ENCODE measurements around the gene DISP2. TPM values are rescaled to one million over a fixed set of nuclear protein-coding genes. Genes with fewer than 3 reads are reported as not detected.

DISP2 gene
- total RNA-seq, 1 donor from 2014 or later = 0.76 TPM

GRCh38 chr15:40357246-40357645 lies 773 bp upstream of the DISP2 start:
- Mint-ChIP-seq H3K27ac (no peak overlapping the region), H3K9me3 (no peaks in the 10 kb centered on the region), H3K27me3 (ENCODE audit: low read depth) (peaks cover 58% of the 10 kb centered on the region), H3K4me1 (peaks cover 12% of the 10 kb centered on the region), H3K4me3 (peak overlapping the region; percentile 69), H3K36me3 (no peaks in the 10 kb centered on the region)
- TF ChIP-seq CTCF (IDR thresholded peaks at IDR 0.05; ENCODE audit: unreplicated experiment) = no peak
- no peak for DNase-seq (ENCODE audit: low spot score in 2 of 2, unreplicated experiment in 2 of 2)

DNA sequence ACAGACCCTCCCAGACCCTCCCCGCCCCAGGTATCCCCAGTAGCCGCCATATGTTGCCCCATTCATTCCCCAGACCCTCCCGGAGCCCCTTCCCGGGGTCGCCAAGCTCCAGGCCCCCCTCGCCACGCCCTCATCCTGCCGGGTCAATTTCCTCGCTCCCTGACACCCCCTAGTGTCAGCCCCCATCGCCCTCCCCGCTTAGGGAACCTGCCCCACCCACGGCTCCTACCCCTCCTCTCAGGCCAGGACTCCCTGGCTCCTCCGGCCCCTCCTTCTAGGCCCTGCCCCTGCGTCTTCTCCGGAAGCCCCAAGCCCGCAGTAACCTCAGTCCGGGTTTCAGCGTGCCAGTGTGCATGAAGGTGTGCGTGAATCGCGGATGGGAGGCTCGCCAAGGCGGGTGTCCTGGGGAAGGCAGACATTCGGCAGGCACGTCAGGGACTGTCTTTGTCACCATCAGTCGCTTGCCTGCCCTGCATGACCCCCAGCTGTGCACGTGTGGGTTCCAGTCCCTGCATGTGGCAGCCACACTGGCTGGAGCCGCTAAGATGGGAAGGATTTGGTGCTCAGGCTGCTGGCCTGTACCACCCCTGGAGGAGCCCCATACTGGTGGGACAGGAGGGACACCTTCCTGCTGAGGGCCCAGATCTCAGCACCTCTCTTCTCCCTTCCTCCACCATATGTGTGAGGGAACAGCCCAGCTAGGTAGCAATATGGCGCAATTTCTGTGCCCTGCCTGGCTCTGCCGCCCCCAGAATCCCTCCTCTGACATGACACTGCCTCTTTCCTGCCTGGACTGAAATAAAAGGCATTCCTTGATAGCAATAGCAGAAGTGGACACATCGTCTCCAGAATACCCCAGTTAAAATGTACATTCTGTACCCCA lies 693 bp downstream of the DISP2 start:
- peaks cover 64% of the 10 kb centered on the region for H3K27me3 Mint-ChIP-seq (ENCODE audit: low read depth)
- no peak overlapping the region for H3K27ac Mint-ChIP-seq
- TF ChIP-seq CTCF (IDR thresholded peaks at IDR 0.05; ENCODE audit: unreplicated experiment) = no peak
- no peak for DNase-seq (ENCODE audit: low spot score in 2 of 2, unreplicated experiment in 2 of 2)
- peaks cover 12% of the 10 kb centered on the region for H3K4me1 Mint-ChIP-seq
- no peaks in the 10 kb centered on the region for H3K36me3 Mint-ChIP-seq
- H3K9me3 Mint-ChIP-seq = no peaks in the 10 kb centered on the region
- H3K4me3 Mint-ChIP-seq = peak overlapping the region; percentile 66

DNA sequence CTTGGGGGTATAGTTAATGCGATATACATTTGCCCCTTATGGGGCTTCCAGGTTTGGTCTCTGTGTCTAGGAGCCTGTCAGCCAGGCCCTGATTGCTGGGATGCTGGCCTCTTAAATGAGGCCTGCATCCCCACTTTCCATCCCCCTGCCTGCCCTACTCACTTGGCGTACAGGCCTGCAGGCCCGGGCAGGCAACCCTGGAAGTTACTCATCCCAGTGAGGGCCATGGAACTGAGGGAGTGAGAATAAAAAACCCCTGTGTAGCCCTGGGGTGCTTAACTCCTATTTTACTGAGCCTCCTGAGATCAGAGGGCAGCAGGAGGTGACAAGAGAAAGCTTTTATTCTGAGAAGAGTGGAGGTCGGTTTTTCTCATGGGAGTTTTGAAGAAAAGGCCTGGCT lies 2.0 kb downstream of the DISP2 start:
- no peak for DNase-seq (ENCODE audit: low spot score in 2 of 2, unreplicated experiment in 2 of 2)
- Mint-ChIP-seq H3K27ac (no peak overlapping the region), H3K27me3 (ENCODE audit: low read depth) (peaks cover 72% of the 10 kb centered on the region), H3K4me1 (peaks cover 3% of the 10 kb centered on the region), H3K9me3 (no peaks in the 10 kb centered on the region), H3K36me3 (no peaks in the 10 kb centered on the region), H3K4me3 (no peak overlapping the region)
- no peak for TF ChIP-seq CTCF (IDR thresholded peaks at IDR 0.05; ENCODE audit: unreplicated experiment)

DNA sequence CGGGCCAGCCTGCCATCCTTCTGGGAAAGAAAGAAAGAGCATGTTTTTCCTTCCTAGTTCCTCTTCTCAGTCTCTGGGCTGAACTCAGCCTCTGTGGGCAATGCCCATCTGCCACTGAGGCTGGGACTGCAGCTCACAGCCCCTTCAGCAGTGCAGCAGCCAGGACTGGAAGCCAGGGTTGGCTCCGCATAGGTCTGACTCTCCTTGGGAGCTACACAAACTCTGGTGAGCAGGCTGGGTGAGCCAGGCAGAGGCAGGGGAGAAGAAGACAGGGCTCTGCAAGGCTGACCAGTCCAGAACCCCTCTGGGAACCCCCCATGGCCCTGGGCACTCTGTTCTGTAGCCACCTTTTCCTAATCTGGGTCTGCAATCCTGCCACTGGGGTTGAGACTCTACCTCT lies 3.6 kb downstream of the DISP2 start:
- peaks cover 76% of the 10 kb centered on the region for H3K27me3 Mint-ChIP-seq (ENCODE audit: low read depth)
- no peaks in the 10 kb centered on the region for H3K36me3 Mint-ChIP-seq
- H3K4me1 Mint-ChIP-seq = peaks cover 3% of the 10 kb centered on the region
- DNase-seq (ENCODE audit: low spot score in 2 of 2, unreplicated experiment in 2 of 2) = no peak
- no peak overlapping the region for H3K4me3 Mint-ChIP-seq
- H3K27ac Mint-ChIP-seq = no peak overlapping the region
- no peak for TF ChIP-seq CTCF (IDR thresholded peaks at IDR 0.05; ENCODE audit: unreplicated experiment)
- H3K9me3 Mint-ChIP-seq = no peaks in the 10 kb centered on the region

- Mint-ChIP-seq H3K4me3 (no peak overlapping the region), H3K27ac (no peak overlapping the region), H3K27me3 (ENCODE audit: low read depth) (peaks cover 74% of the 10 kb centered on the region), H3K4me1 (peaks cover 4% of the 10 kb centered on the region), H3K36me3 (no peaks in the 10 kb centered on the region), H3K9me3 (no peaks in the 10 kb centered on the region)
- TF ChIP-seq CTCF (IDR thresholded peaks at IDR 0.05; ENCODE audit: unreplicated experiment) = no peak
- DNase-seq (ENCODE audit: low spot score in 2 of 2, unreplicated experiment in 2 of 2) = no peak
These were observed 5.6 kb downstream of the DISP2 start for GRCh38 chr15:40363611-40364010.
